GM10266 (cell line): ENCODE results near the gene XRCC4.
"Not testable (repeated sequence)": the region's sequence is repeated elsewhere in the genome, so short reads cannot be mapped to it uniquely, and the experiment has no call there.

Experiments used
- DNase-seq: peaks from one replicate; pipeline ENCODE4 v3.0.0; 2012; ENCODE audit errors: extremely low spot score
- TF ChIP-seq, protein P1 (sequence below): IDR thresholded peaks from 2 replicates; pipeline ENCODE4 v1.5.1; 2012; ENCODE audit warnings: mild to moderate bottlenecking, low read depth; ENCODE audit not compliant: control insufficient read depth, insufficient read depth; ENCODE audit errors: missing control alignments

Gene XRCC4

DNA sequence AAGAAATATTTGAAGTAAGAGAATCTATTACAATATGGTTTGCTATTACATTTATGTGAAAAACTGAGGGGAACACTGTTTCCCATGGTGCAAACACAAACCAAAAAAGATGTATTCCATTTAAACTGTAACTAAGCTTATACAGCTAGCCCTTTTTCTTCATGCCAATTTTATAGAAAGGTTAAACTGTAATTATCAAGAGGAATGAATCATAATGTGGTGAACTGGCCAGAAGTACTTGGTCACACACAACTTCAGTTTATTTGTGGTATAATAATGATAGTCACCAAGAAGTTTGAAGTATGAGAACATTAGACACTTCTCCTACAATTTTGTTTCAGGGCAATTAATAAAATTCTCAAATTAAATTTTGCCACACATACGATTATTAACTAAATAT lies 177.9 kb downstream of the XRCC4 start:
- TF ChIP-seq, protein P1, sequence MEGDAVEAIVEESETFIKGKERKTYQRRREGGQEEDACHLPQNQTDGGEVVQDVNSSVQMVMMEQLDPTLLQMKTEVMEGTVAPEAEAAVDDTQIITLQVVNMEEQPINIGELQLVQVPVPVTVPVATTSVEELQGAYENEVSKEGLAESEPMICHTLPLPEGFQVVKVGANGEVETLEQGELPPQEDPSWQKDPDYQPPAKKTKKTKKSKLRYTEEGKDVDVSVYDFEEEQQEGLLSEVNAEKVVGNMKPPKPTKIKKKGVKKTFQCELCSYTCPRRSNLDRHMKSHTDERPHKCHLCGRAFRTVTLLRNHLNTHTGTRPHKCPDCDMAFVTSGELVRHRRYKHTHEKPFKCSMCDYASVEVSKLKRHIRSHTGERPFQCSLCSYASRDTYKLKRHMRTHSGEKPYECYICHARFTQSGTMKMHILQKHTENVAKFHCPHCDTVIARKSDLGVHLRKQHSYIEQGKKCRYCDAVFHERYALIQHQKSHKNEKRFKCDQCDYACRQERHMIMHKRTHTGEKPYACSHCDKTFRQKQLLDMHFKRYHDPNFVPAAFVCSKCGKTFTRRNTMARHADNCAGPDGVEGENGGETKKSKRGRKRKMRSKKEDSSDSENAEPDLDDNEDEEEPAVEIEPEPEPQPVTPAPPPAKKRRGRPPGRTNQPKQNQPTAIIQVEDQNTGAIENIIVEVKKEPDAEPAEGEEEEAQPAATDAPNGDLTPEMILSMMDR, result no peak
- DNase-seq, result no peak

DNA sequence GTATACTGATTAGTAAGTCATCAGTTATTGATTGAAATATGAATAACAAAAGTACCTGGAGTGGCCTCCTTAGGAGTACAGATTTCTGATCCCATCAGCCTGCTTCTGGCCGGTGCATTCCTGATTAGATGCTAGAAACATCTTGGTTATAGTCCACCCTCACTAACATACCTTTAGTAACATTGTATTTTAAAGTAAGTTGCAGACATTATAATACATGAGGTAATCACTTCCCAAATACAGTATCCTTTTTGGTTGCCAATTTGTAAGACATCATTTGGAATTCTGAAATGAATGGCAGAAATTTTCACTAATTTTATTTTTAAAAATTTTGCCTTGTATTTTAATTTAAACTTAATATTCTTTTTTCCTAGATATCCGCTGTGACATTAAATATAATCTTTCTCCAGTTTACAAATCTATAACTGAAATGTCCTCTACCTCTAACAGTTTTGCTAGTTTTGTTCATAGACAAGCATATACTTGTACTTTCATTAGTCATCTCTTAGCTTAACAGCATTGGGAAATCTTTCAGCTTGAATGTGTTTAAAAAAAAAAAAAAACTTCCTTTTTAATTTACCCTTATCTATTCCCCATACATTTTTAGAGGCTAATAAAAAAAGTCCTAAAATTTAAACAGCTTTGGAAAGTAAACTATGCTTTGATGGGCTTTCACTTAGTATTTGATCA lies 178.9 kb downstream of the XRCC4 start:
- TF ChIP-seq, protein P1, result no peak
- DNase-seq, result no peak

- not testable (repeated sequence) for DNase-seq
Observed at GRCh38 chr5:83257684-83258083, 180.3 kb downstream of the XRCC4 start.

- no peak for DNase-seq
- TF ChIP-seq, protein P1, result no peak
Observed at GRCh38 chr5:83265318-83265717, 188.0 kb downstream of the XRCC4 start.

GRCh38 chr5:83270311-83270710 lies 193.0 kb downstream of the XRCC4 start:
- TF ChIP-seq, protein P1, result no peak
- DNase-seq, result no peak

DNA sequence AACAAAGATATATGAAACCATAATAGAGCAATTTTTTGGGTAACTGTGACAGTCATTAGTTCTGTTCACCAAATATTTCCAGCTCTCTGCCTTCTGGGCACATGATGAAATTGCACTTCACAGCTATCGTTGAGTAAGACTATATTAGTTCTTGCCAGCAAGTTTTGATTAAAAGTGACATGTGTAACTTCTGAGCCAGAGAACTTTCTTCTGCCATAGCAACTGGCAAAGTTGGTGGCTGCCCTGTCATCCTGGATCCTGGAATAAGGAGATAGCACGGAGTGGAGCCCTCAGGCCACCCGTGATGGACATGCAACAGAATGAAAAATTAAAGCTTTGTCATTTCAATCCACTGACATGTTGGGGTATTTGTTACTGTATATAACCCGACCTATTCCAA lies 199.8 kb downstream of the XRCC4 start:
- no peak for DNase-seq
- TF ChIP-seq, protein P1, result no peak

GRCh38 chr5:83277953-83278352 lies 200.6 kb downstream of the XRCC4 start:
- DNase-seq, result no peak
- TF ChIP-seq, protein P1, result no peak

GRCh38 chr5:83281176-83281575 lies 203.8 kb downstream of the XRCC4 start:
- DNase-seq, result no peak
- TF ChIP-seq, protein P1, result no peak
